Cerebellar cortex (tissue), 1 donor: Measurements from ENCODE around the gene PSPH.
"Not testable (repeated sequence)": the region's sequence is repeated elsewhere in the genome, so short reads cannot be mapped to it uniquely, and the experiment has no call there.

Experiments used
- DNase-seq: peaks from one replicate; pipeline ENCODE4 v3.0.0-alpha.2; 2015; ENCODE audit warnings: low spot score

The PSPH gene

DNA sequence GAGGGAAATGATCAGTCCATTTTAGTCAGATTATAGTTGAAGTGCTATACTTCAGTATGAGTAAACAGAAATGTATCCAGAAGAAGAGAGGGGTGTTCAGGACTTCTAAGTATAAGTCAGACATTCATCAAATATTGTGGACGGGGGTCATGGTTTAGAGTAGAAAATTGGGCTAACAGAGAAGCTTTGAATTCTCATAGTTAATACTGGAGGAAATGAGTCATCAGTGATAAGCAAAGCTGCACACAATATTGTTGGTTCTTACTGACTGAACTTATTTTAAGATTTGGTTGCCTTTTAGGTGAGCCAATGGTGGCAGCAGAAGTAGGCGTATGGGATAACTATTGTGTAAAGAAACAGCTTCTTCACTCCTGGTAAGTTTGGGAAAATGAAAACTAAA is 11.1 kb upstream of the PSPH start:
- DNase-seq, result no peak

DNA sequence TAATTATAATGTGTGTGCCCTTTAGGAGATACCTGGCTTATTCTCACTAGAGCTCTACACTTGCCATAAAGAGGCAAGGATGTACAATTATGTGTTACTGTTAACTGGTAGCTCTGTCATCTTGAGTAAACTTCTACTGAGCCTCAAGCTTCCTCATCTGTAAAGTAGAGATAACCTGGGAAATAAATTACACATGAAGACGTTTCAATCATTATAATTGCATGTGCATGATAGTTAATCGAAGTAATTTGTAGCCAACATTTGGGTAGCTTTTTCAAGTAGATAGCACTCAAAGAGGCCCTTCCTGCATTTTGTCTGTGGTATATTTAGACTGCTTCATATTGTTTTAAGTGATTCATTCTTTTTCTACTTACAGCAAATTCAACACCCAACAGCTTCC is 2.7 kb upstream of the PSPH start:
- no peak for DNase-seq

DNA sequence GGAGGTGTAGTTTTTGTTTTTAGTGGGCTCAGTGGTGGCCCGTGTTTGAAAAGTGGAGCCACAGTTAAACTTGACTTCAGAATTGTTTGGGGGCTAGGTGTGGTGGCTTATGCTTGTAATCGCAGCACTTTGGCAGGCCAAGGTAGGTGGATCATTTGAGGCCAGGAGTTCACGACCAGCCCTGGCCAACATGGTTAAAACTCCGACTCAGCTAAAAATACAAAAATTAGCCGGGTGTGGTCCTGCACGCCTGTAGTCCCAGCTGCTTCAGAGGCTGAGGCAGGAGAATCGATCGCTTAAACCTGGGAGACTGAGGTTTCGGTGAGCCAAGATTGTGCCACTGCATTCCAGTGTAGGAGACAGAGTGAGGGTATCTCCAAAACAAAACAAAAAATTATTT is 2.1 kb upstream of the PSPH start:
- no peak for DNase-seq

- DNase-seq, result no peak
These were observed 248 bp downstream of the PSPH start for GRCh38 chr7:56051053-56051338.

GRCh38 chr7:56048763-56049162 is 2.5 kb downstream of the PSPH start:
- DNase-seq, result not testable (repeated sequence)

GRCh38 chr7:56048245-56048644 is 3.0 kb downstream of the PSPH start:
- DNase-seq, result no peak

GRCh38 chr7:56047446-56048116 is 3.7 kb downstream of the PSPH start:
- DNase-seq, result not testable (repeated sequence)

GRCh38 chr7:56046721-56047445 is 4.4 kb downstream of the PSPH start:
- DNase-seq, result no peak

- not testable (repeated sequence) for DNase-seq
These were observed 5.5 kb downstream of the PSPH start for GRCh38 chr7:56045758-56046157.

DNA sequence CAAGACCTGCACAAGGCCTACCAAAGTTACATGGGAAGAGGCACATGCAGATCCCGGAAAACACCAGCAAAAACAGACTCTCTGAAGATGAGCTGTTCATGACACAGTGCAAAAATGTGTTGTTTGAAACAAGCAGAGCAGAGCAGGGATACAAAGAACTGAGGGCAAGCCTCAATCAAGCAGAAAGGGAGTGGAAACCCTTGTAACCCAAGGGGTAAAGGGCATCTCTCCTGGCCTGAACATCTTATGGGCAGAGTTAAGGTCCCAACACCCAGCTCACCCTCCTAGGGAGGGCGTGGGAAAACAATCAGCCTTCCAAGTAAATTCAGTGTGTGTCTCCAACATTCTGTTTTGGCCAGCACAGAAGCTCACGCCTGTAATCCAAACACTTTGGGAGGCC is 10.5 kb downstream of the PSPH start:
- DNase-seq, result no peak

DNA sequence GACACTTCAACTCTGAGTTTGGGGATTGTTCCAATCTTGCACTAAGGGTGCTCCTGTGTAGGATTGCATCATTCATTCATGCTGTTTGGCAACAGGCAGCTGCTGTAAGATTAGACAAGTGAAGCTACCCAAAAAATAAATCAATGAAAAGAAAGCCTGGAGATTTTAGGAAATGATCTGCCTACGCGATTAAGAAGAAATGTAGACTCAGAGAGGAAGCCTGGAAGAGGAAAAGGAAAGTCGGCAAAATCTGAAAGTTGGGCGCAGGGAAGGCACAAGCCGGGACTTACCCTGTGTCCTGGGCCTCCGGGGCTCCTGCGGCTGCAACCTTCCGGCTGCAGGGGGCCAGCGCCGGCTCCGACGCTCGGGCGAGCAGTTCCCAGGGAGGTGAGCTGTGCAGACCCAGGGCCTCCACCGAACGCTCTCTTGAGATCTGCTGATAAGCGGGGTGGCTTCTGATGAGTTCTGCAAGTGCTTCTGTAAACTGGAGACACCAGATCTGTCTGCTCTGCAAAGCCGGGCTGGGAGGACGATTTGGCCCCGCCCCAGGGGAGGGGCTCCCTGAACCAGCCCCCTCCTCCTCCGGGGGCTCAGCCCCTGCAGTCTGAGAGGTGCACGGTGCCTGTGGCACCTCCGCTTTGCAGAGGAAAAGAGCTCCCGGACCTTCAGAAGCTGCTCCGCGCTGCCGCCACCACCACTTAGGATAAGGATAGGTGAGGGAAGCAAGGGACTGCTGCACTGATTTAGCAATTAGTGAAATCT is 17.4 kb downstream of the PSPH start:
- DNase-seq, result peak; percentile 83

- DNase-seq, result not testable (repeated sequence)
These were observed 18.7 kb downstream of the PSPH start for GRCh38 chr7:56032578-56032977.

DNA sequence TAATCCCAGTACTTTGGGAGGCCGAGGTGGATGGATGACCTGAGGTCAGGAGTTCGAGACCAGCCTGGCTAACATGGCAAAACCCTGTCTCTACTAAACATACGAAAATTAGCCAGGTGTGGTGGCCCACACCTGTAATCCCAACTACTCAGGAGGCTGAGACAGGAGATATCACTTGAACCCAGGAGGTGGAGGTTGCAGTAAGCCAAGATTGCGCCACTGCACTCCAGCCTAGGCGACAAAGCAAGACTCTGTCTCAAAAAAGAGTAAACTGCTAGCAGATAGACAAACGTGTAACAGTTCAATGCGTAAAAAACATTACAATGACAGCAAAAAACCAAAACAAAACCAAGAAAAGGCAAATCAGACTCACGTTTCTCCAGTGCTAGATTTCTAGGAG is 19.7 kb downstream of the PSPH start:
- DNase-seq, result not testable (repeated sequence)

DNA sequence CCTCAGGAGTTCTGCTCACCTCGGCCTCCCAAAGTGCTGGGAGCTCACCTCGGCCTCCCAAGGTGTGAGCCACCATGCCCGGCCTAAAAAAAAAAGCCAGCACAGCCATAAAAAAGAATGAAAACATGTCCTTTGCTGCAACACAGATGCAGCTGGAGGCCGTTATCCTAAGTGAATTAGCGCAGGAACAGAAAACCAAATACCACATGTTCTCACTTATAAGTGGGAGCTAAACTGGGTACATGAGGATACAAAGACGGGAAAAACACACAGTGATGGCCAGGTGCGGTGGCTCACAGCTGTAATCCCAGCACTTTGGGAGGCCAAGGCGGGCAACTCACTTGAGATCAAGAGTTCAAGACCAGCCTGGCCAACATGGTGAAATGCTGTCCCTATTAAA is 20.9 kb downstream of the PSPH start:
- DNase-seq, result no peak

DNA sequence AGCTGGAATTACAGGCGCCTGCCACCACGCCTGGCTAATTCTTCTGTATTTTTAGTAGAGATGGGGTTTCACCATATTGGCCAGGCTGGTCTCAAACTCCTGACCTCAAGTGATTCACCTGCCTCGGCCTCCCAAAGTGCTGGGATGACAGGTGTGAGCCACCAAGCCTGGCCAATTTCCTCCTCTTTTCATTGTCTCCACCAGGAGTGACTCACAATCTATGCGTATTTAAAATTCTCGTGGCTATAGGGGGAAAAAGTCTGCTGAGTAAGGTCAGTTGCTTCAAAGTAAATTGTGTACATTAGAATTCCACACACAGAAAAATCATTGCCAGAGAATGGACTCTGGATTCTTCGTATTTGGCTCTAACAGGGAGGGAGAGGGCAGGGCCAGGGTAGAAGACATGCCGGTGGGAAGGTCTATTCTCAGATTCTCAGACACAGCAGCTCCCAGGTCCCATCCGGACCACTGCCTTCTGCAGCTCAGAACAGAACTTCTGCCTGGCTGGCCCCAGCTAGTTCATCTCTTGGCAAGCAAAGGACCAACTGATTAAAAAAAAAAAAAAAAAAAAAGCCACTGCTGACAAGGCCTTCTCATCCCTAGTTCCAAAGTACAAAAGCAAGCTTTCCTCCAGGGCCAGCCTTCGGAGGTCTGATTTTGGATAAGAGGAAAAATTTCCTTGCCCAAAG is 22.2 kb downstream of the PSPH start:
- no peak for DNase-seq

GRCh38 chr7:56026538-56026937 is 24.7 kb downstream of the PSPH start:
- no peak for DNase-seq

GRCh38 chr7:56023500-56023899 is 27.7 kb downstream of the PSPH start:
- DNase-seq, result no peak

- no peak for DNase-seq
These were observed 31.7 kb downstream of the PSPH start for GRCh38 chr7:56019501-56019900.

DNA sequence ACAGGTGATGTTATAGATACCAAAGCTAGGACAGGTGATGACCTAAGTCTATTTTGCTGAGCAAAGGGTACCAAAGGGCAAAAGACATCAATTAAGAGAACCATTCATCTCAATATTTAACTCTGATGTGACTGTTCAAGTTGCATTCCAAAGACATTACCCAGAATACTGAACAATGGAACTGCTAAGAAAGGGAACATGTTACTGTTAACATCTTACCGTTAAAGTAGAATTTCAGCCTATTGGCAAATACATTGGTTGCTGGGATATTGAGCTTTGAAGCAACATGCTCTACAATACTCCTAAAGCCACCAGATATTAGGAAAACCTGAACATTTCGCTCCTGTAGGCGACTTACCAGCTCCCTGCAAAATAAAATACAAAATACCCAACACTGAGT is 34.2 kb downstream of the PSPH start:
- DNase-seq, result not testable (repeated sequence)

DNA sequence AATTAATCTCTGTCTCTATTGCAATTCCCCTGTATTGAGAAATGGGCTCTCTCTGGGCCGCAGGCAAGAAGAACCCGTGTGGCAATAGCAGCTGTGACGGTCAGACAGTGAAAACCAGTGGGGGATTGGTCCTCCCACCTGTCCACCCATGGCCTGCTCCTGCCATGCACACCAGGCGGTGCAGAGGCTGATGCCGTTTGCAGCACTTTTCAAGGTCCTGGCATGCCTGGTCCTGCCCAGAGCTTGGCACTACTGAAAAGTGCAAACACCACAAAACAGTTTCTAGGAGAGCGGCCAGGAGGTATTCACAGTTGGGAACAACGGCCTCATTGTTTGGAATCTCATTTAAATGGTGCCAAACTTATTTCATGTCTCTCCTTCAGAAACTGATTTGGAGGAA is 41.5 kb downstream of the PSPH start:
- DNase-seq, result peak; percentile 39

DNA sequence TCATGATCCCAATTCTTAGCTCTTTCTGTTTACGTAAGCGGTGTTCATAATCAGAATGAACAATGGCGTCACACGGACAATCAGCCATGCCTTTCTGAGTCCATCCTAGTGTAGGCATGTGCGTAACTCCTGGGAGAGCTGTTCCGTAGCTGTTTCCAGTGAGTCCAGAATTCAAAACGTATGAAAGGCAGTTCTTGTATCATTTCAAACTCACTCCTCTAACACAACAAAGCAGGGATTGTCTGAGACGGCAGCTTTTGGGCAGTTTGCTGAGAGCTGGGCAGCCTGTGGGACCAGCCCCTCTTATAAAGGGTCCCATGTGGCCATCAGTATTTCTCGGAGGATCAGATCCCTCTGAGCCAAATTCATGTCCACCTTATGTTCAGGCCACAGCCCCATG is 43.4 kb downstream of the PSPH start:
- DNase-seq, result no peak

GRCh38 chr7:56007167-56007652 is 44.0 kb downstream of the PSPH start:
- no peak for DNase-seq

GRCh38 chr7:56003749-56004148 is 47.5 kb downstream of the PSPH start:
- DNase-seq, result no peak
